Spinal cord (tissue), 10 donors: ENCODE results near the gene ITGA11. TPM values are rescaled to one million over a fixed set of nuclear protein-coding genes. Genes with fewer than 3 reads are reported as not detected.
"Not testable (repeated sequence)": the region's sequence is repeated elsewhere in the genome, so short reads cannot be mapped to it uniquely, and the experiment has no call there.

Experiments
- DNase-seq, 6 donors: peaks; one replicate each; pipeline versions ENCODE4 v3.0.0 to v3.0.0-alpha.2; 2013 to 2015; ENCODE audit warnings: low spot score in 6 of 6, low read depth in 4 of 6
- H3K27ac ChIP-seq: one replicate; pipeline ENCODE4 v1.5.1; 2013; ENCODE audit warnings: low read depth, low read length, control low read depth
- H3K27me3 ChIP-seq: one replicate; pipeline ENCODE4 v1.6.1; 2013; ENCODE audit warnings: low read length; ENCODE audit not compliant: control insufficient read depth, insufficient read depth
- H3K36me3 ChIP-seq: one replicate; pipeline ENCODE4 v1.6.1; 2013; ENCODE audit warnings: low read length; ENCODE audit not compliant: control insufficient read depth, insufficient read depth
- H3K4me1 ChIP-seq: one replicate; pipeline ENCODE4 v1.6.1; 2013; ENCODE audit warnings: low read length; ENCODE audit not compliant: control insufficient read depth, insufficient read depth
- H3K4me3 ChIP-seq: one replicate; pipeline ENCODE4 v1.5.1; 2013; ENCODE audit warnings: low read depth, low read length, control low read depth
- H3K9me3 ChIP-seq: one replicate; pipeline ENCODE4 v1.6.1; 2013; ENCODE audit warnings: low read length; ENCODE audit not compliant: control insufficient read depth, insufficient read depth
- WGBS: methylation state at CpG from one replicate; pipeline ENCODE4 v1.1.5; 2013; ENCODE audit warnings: missing lambda C conversion rate; ENCODE audit not compliant: insufficient coverage; 5-methylcytosine and 5-hydroxymethylcytosine counted together
- polyA plus RNA-seq, 2 donors: library from polyadenylated mRNA; unstranded; fragments of 120-200 nt; gene quantifications; one replicate each; pipeline ENCODE4 v1.2.1, GENCODE V29; 2013; ENCODE audit not compliant: insufficient read length in 2 of 2
- total RNA-seq, 2 donors: library from RNA; depleted of rRNA in 1 of 2; stranded (reverse); fragments of 120-200 nt in 1 of 2; fragments of >200 nt in 1 of 2; gene quantifications; one replicate each; pipeline versions ENCODE4 v1.2.3 to v1.2.4, GENCODE V29; 2013 to 2014
- donor health status: healthy.

Gene ITGA11
- total and polyA plus RNA-seq, 4 donors: 4.8 to 18.7 (median 7.4) TPM

DNA sequence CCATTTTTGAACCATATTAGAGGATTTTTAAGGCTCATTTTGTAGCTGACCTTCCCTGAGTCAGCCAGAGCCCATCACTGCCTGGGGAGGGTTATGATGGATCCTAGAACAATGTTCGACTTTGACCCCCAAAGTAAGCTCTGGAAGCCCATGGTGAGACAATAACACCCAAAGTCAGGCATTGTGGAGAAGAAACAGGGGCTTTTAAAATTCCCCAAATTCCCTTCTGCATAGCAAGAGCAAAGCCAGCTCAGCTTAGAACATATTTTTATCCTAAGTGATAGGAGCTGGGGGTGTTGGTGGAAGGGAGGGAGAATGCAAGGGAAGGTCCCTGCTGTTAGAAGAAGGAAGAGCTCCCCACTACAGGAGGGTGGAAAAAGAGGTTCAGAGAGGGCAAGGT, 4.0 kb downstream of the ITGA11 start:
- 100% methylated on average over 1 of the region's 1 CpG for WGBS
- Histone ChIP-seq H3K9me3 (no peaks in the 10 kb centered on the region), H3K4me1 (peaks cover 20% of the 10 kb centered on the region), H3K4me3 (no peak overlapping the region), H3K27ac (no peak overlapping the region), H3K36me3 (no peaks in the 10 kb centered on the region), H3K27me3 (peaks cover 33% of the 10 kb centered on the region)
- no peak for DNase-seq

DNA sequence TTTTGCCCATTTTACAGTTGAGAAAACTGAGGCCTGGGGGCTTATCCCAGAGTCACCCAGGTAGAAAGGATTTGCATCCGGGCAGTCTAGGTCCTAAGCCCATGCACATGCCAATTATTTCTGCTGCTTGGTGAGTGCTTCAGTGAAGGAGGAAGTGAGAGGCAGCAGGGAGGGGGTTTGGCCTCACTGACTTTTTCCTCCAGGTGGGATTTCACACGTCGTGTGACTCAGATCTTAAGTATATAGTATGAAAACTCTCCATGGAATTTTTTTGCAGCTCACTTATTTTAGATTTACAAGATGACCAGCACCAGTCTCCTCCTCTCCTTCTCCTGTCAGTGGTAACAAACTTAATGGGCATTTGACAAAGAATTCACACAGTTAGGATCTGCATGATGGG, 4.6 kb downstream of the ITGA11 start:
- Histone ChIP-seq H3K4me1 (peaks cover 16% of the 10 kb centered on the region), H3K4me3 (no peak overlapping the region), H3K27me3 (peaks cover 27% of the 10 kb centered on the region), H3K27ac (no peak overlapping the region), H3K36me3 (no peaks in the 10 kb centered on the region), H3K9me3 (no peaks in the 10 kb centered on the region)
- DNase-seq: no peak
- WGBS: 79% methylated on average over 1 of the region's 3 CpGs

DNA sequence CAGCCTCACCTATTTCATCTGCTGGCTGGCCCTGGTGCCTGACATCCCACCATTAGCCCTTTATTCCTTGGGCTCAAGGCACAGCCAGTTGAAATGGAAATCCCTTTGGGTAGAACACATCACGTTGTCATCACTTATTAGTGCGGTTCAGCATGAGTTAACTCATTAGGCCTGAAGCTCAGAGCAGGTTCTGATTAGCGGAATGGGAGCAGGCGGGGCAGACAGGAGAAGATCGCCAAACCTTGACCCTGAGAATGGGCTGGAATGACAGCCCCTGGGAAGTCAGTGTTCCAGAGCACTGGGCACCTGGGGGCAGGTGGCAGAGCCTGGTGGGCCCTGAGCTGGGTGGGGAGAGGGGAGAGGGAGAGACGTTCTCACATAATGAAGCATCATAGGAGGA, 5.8 kb downstream of the ITGA11 start:
- Histone ChIP-seq H3K27ac (no peak overlapping the region), H3K27me3 (peaks cover 15% of the 10 kb centered on the region), H3K4me3 (no peak overlapping the region), H3K4me1 (peaks cover 9% of the 10 kb centered on the region), H3K9me3 (no peaks in the 10 kb centered on the region), H3K36me3 (no peaks in the 10 kb centered on the region)
- DNase-seq: no peak
- WGBS: 89% methylated on average over 5 of the region's 6 CpGs

DNA sequence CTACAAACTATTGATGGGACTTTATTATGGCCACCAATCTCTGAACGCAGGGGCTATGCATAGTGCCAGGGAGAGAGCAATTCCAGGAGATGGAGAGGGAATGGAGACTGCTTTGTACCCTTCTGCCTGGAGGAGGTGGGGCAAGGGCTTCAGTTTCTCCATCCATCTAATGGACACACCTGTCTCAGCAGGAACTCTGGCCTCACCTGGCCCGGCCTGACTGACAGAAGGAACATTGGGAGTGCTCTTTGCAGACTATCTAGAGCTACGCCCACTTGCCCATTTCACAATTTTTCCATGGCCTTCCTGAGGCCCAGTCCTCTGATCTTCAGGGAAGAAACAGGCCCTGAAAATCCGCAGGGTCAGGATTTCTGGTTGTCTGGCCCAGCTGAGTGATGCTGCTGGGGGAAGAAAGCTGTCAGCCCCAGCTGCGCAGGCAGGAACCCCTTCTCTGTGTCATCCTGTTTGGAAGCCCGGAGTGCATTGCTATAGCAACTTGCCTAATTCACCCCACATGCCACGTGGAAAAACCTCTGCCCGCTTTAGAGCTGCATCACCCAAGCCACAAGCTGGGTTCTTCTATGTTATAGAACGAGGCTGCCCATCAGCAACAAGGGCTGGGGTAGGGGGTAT, 6.4 kb downstream of the ITGA11 start:
- DNase-seq: no peak
- H3K4me1 ChIP-seq: peaks cover 5% of the 10 kb centered on the region
- WGBS: 83% methylated on average over 6 of the region's 9 CpGs
- H3K9me3 ChIP-seq: no peaks in the 10 kb centered on the region
- H3K4me3 ChIP-seq: no peak overlapping the region
- H3K27ac ChIP-seq: no peak overlapping the region
- no peaks in the 10 kb centered on the region for H3K36me3 ChIP-seq
- peaks cover 10% of the 10 kb centered on the region for H3K27me3 ChIP-seq

DNA sequence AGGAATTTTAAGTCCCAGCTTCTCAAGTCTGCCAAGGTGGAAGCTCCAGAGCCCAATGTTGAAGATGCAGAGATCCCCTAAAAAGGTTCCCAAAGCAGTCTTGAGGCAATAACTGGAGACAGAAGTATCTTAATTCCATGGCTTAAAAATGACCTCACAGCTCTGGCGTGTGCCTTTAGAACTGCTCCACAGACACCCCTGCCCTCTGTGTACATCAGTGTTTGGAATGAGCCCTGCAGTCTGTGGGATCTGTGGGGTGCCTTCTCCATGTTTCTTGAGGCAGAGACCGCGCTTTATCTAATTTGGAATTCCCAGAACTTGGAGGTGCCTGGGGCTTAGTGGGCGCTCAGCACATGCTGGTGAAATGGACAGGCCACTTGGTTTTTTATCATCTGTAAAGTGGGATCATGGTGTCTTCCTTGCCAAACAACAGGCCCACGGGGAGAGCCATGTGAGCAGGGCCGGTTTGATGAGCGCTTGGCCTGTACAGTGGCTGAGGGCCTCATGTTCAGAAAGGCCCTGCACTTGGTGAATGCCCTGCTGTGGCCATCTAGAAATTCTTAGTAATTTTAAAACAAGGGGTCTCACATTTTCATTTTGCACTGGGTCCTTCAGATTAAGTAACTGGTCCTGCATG, 7.1 kb downstream of the ITGA11 start:
- Histone ChIP-seq H3K27ac (no peak overlapping the region), H3K27me3 (peaks cover 4% of the 10 kb centered on the region), H3K36me3 (no peaks in the 10 kb centered on the region), H3K9me3 (no peaks in the 10 kb centered on the region), H3K4me3 (no peak overlapping the region), H3K4me1 (peaks cover 5% of the 10 kb centered on the region)
- DNase-seq: no peak
- WGBS: 75% methylated on average over 6 of the region's 7 CpGs

DNA sequence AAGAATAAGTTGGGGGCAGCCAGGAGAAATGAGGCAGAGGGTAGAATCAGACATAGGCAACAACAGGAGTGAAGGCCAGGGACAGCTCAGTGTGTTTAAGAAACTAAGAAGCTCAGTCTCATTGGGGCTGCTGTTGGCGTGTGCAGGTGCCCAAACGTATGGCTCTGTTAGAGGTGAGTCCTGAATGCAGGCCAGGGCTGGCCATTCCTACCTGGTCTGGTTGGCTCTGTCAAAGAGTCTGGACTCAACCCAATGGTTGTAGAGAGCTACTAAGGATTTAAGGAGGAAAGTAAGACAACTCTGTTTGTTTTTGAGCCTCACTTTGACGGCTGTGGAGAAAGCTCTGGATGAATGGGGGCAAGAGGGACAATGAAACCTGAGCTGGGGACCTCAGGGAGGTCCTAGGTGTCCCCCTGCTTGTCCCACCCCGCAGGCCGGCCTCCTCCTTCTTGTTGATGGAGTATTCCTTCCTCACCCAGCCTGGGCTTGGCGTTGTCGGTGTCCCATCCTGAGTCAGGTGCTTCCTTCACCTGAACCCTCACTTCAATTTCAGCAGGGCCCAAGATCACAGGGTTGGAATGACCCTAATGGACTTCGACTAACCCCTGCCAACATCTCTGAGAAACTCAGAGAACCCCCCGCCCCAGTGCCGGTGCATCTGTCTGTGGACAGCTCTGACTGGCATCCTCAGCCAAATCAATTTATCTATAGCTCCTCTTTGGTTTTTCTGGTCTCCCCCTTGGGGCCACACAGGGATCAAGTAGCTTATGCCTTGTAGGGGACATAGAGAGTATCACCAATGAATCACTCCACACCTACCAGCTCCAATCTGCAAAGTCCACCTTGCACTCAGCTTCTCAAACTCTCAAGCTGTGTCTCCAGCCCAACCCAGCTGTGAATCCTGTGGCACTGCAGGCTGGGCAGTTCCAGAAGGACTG, 8.3 kb downstream of the ITGA11 start:
- no peak overlapping the region for H3K4me3 ChIP-seq
- no peak for DNase-seq
- H3K9me3 ChIP-seq: no peaks in the 10 kb centered on the region
- H3K36me3 ChIP-seq: no peaks in the 10 kb centered on the region
- H3K4me1 ChIP-seq: peaks cover 12% of the 10 kb centered on the region
- H3K27ac ChIP-seq: no peak overlapping the region
- 88% methylated on average over 10 of the region's 10 CpGs for WGBS
- H3K27me3 ChIP-seq: peaks cover 2% of the 10 kb centered on the region

DNA sequence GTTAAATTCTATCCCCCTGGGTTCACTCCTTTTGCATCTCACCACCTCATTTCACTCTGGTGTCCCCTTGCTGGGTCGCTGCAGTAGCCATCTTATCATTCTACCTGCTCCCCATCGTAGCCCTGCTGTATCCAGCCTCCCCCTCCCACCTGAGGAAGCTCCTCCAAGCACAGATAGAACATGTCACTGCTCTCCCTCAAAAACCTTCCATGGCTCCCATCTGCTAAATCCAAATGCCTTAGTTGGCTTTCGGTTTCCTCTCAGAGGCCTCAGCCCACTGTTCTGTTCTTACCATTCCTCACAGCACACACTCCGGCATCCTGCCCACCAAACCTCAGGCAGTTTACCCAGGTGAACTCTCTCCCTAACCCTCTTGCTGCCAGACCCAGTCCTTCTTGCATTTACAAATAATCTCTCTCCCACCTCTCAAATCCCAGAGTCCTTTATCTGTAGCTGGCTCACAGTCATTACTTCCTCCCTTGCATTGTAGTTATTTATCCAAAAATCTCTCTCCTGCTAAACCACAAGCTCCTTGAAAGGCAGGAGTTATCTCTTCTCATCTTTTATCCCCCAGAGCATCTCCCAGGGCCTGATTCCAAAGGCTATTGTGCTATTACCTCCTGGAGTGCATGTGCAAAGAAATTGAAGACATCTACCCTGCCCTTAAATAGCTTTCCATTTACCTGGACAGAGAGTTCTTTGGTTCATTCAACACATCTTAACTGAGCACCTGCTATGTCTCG, 9.4 kb downstream of the ITGA11 start:
- WGBS: 92% methylated on average over 5 of the region's 5 CpGs
- peaks cover 14% of the 10 kb centered on the region for H3K4me1 ChIP-seq
- not testable (repeated sequence) for H3K27ac ChIP-seq, H3K4me3 ChIP-seq, H3K9me3 ChIP-seq, H3K36me3 ChIP-seq, H3K27me3 ChIP-seq, DNase-seq

DNA sequence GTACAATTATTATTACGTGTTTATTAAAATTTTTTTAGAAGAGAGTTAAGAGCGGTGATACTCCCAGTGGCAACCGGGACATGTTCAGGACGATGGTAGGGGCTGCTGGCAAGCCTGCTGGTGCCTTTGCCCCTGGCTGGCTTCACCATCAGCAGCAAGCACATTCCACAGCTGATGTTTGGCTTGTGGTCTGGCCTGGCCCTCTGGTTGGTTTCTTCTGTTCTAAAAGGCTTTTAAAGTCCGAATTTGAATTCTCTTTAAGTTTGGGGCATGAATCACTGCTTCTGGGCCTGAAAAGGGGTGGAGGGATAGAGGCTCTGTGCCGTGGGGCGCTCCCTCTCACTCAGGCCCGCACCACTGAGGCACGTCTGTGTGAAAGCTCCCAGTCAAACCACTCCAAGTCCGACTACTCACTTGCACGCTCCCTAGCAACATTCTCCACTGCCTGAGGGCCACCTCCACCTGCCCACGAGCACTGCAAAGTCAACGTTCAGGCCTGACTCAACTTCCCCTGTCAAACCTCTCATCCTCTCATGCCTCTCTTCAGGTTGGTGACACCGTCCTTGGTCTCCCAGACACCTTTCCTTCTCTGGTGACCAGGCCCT, 10.1 kb downstream of the ITGA11 start:
- Histone ChIP-seq H3K36me3 (no peaks in the 10 kb centered on the region), H3K4me1 (peaks cover 14% of the 10 kb centered on the region), H3K9me3 (peaks cover 1% of the 10 kb centered on the region), H3K4me3 (no peak overlapping the region), H3K27me3 (no peaks in the 10 kb centered on the region), H3K27ac (no peak overlapping the region)
- 78% methylated on average over 13 of the region's 14 CpGs for WGBS
- DNase-seq: no peak

DNA sequence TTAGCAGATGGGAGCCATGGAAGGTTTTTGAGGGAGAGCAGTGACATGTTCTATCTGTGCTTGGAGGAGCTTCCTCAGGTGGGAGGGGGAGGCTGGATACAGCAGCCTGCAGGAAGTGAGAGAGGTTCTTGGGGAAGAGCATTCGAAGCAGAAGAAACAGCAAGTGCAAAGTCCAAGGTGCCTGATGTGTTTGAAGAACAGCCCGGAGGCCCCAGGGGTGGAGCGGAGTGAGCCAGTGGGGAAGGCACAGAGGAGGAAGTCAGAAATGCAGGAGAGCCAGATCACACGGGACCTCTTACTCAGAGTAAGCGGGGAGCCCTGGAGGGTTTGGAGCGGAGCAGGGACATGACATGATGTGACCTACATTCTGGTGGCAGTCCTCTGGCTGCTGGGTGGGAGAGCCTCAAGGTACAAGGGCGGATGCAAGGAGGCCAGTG, 10.8 kb downstream of the ITGA11 start:
- Histone ChIP-seq H3K4me1 (peaks cover 14% of the 10 kb centered on the region), H3K27ac (no peak overlapping the region), H3K4me3 (no peak overlapping the region), H3K9me3 (peaks cover 1% of the 10 kb centered on the region), H3K27me3 (no peaks in the 10 kb centered on the region), H3K36me3 (no peaks in the 10 kb centered on the region)
- DNase-seq: no peak
- WGBS: 73% methylated on average over 7 of the region's 7 CpGs
